Fibroblast of skin of abdomen (primary cell): ENCODE measurements around the gene CHST1.

Source experiments
- DNase-seq: peaks from one replicate; pipeline ENCODE4 v3.0.0-alpha.2; 2013

CHST1 gene

DNA sequence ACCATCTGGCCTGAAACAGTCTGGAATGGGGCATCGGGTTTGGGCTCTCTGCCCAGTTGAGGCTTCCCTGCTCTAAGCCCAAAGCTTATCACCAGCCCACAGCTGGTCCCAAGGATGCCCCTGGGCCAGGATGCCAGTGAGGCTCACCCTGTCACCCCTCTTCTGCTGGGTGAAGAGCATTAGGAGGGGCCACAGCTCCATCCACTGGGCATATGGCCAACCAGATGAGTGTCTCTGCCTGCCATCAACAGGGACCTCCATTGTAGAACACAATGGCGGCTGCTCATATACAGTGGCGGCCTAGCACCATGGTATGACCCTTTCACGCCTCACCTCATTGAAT, 5.6 kb downstream of the CHST1 start:
- DNase-seq = no peak

GRCh38 chr11:45659031-45659817, 6.2 kb downstream of the CHST1 start:
- DNase-seq = no peak

- DNase-seq = peak; percentile 73
These were observed 7.0 kb downstream of the CHST1 start for GRCh38 chr11:45658292-45658991.

GRCh38 chr11:45657496-45658260, 7.7 kb downstream of the CHST1 start:
- DNase-seq = no peak

DNA sequence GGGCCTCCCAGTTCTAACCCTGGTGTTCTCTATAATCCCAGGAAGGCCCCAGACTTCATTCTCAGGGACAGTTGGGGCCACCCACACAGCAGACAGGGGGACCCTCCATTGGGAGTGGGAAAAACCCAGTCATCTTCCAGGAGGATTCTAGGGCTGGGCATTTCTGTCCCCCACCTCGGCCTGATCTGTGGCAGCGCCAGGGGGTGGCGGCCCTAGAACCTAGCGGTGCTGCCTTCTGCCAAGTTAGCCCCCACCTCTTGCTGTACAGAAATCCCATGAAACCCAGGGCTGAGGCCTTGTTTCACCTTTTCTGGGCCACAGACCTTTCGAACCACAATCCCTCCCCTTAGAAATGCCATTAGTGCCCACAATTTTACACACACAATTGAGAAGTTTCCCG, 9.6 kb downstream of the CHST1 start:
- DNase-seq = no peak

DNA sequence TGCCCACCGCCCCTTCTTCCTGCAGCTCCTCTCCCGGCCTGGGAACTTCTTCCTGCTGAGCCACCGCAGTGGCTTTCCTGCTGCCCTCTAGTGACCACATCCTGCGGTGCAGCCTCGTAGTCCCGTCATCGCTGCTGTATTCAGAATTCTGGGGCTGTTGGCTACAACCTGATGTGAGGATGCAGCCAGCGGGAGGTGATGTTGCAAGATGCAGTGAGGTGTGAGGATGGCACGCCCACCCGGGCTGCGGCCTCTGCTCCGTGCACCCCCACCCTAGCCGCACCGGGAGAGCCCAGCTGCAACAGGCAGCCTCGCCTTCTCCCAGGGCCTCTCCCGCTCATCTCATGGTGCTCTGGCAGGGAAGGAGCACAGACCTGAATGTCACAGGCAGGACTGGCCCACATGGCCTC, 10.1 kb downstream of the CHST1 start:
- peak; percentile 58 for DNase-seq

DNA sequence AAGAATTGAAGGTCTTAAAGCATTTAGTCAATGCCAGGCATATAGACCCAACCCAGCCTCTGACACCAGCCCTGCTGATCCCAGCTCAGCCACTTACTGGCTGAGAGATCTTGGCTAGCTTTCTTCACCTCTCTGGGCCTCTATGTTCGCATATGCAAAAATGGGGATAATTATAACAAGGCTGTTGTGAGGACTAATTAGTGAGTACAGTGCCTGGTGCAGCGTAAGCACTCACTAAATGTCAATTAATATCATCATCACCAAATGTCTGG, 10.5 kb downstream of the CHST1 start:
- no peak for DNase-seq

DNA sequence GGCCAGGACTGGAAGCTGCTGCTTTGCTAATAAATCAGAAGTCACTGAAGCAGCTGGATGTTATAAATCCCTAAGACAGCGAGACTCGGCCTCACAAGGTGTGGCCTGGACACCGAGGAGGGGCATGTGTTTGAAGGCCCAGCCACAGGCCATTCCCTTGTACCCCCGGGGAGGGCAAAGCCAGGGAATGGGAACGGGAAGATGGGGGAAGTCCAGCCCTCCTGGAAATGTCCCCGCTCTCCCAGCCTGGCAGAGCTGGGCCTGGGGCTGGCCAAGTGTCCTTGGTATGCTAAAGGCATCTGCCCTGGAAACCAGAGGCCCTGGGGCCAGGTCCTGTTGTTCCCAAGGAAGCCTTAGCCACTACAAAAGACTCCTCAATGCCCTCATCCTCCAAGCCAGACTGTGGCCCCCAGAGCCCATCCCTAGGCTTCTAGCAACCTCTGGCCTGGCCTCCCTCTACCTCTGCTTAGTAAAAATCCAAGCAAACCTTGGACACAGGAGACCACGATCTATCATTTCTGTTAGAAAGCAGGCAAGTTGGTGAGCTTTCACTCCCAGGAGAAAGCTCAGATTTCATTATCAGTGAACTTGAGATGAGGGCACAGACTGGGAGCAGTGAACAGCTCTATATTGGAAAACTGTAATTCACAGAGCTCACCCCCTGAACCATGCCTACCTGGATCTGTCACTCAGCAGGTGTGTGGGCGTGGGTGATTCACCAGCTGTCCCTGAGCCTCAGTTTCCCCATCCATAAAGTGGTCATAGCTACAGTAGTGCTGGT, 11.0 kb downstream of the CHST1 start:
- DNase-seq = no peak

- DNase-seq = no peak
These were observed 12.1 kb downstream of the CHST1 start for GRCh38 chr11:45653277-45653676.

DNA sequence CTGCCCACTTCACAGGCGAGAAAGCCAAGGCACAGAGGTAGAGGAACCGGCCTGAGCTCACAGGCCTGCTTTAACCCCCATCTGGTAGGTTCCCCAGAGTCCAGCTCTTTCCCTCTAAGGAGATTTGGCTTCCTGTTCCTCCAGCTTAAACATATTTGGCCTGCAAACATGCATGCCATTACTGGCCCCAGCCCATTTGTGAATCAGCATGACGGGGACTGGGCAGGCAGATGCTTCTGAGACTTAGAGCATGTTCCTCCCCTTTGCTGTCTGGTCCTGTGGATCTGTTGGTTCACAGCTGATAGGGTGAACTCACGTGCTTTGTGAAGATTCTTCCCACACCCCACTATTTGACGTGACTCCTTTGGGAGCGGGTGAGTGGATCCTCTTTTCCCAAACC, 12.6 kb downstream of the CHST1 start:
- DNase-seq = peak; percentile 63

DNA sequence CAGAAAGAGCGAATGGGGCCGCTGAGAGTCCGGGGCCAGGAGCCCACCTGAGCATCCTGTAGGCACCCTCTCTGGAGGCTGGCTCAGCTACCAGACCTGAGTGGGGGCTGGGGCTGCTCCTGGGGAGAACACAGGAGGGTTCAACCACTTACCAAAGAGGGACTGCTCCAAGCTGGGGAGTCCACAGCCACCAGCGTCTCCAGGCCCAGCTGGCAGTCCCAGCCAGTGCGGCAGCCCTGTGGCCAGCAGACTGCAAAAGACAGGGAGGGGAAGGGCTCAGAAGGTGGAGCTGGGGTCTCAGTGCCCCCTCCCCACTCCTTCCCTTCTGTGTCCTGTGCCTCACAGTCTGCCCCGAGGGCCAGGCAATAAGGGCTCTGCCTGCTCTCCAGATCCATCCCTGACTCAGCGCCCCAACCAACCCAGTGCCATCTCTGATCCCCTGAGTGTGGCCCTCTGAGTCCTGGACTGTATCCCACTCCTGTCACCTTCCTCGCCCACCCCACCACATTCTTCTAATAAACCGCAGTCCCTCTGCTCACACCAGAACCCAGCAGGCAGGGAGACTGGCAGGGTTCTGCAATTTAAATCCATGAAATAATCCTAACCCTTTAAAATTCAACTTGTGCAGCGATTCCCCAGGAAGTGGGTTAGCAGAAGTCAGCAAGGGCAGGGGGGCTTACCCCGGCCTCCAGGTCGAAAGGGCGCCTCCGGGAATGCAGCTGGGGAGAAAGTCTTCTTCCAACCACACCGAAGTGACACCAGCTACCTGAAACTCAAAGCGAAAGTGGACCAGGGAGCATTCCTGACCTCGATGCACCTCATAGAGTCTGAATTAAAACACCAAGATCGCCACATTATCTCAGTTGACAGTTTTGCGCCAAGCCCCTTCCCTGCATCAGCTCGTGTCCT, 13.3 kb downstream of the CHST1 start:
- no peak for DNase-seq

GRCh38 chr11:45651156-45651555, 14.3 kb downstream of the CHST1 start:
- DNase-seq = no peak

DNA sequence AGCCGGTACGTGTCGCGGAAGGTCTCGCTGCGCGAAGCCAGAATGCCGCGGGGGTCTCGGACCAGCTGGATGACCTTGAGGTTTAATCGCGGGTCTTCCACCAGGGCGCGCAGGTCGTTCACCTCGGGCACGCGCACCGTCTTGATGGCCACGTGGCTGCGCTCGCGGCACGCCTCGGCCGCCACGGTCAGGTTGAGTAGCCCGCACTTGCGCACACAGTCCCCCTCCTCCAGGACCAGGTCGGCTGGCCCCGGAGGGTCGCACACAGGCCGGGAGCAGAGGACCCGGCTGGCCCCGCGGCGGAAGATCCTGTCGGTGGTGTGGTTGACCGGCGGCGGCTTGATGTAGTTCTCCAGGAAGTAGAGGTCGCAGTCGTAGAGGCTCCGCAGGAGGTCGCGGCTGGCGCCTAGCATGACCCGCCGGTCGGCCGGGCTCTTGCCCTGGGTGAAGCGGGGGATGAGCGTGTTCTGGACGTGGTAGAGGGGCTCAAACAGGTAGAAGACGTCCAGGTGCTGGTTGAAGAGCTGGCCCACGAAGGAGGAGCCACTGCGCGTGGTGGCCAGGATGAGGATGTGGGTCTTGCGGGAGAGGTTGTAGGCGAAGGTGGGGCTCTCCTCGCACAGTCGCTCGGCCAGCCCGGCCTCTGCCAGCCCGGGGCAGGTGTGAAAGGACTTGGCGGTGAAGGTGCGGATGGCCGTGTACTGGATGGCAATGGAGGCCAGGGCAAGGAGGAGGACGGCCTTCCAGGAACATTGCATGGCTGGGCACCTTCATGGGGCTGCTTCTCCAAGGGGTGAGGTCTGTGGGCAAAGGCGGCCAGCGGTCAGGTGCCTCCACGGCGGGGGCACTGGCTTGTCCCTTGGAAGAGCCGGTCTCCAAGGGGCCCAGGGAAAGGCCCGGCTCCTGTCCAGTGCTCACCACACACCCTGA, 15.0 kb downstream of the CHST1 start:
- DNase-seq = no peak

GRCh38 chr11:45649544-45650165, 15.8 kb downstream of the CHST1 start:
- DNase-seq = no peak

- DNase-seq = no peak
These were observed 16.5 kb downstream of the CHST1 start for GRCh38 chr11:45648931-45649330.

GRCh38 chr11:45647786-45648185, 17.6 kb downstream of the CHST1 start:
- no peak for DNase-seq

GRCh38 chr11:45647329-45647728, 18.1 kb downstream of the CHST1 start:
- no peak for DNase-seq

GRCh38 chr11:45646275-45646927, 19.0 kb downstream of the CHST1 start:
- DNase-seq = no peak

- no peak for DNase-seq
These were observed 20.2 kb downstream of the CHST1 start for GRCh38 chr11:45644981-45645889.
